AML-193 (cell line): Measurements from ENCODE around the gene FMR1.
A peak's percentile ranks its signal among the peaks of the same experiment; 100 is the strongest.

Experiments
- DNase-seq, 2 experiments: peaks; one replicate each; lab custom pipeline; 2025; lab: John Stamatoyannopoulos, UW

The FMR1 gene

GRCh38 chrX:147911192-147912022 is at the start of gene FMR1:
FMR1 (plus strand) TSS chrX:147911919; CDS start chrX:147912180, 261 bp downstream.
- peak; percentile 72 to 77 for DNase-seq

GRCh38 chrX:147875866-147876596 is 35.7 kb upstream of the FMR1 start:
- no peak for DNase-seq

GRCh38 chrX:147876849-147877646 is 34.7 kb upstream of the FMR1 start:
- DNase-seq: no peak

- no peak for DNase-seq
Measured at GRCh38 chrX:147877726-147878125, 34.0 kb upstream of the FMR1 start.

GRCh38 chrX:147884958-147885357 is 26.8 kb upstream of the FMR1 start:
- DNase-seq: peak; percentile 0 to 1

- no peak for DNase-seq
Measured at GRCh38 chrX:147890756-147891155, 21.0 kb upstream of the FMR1 start.

GRCh38 chrX:147891896-147892295 is 19.8 kb upstream of the FMR1 start:
- DNase-seq: no peak

GRCh38 chrX:147893741-147894140 is 18.0 kb upstream of the FMR1 start:
- no peak for DNase-seq

GRCh38 chrX:147894366-147894963 is 17.3 kb upstream of the FMR1 start:
- DNase-seq: no peak

GRCh38 chrX:147897117-147897516 is 14.6 kb upstream of the FMR1 start:
- DNase-seq: no peak

- no peak for DNase-seq
Measured at GRCh38 chrX:147898951-147899350, 12.8 kb upstream of the FMR1 start.

GRCh38 chrX:147899379-147900114 is 12.2 kb upstream of the FMR1 start:
- no peak for DNase-seq

GRCh38 chrX:147900349-147900748 is 11.4 kb upstream of the FMR1 start:
- DNase-seq: no peak

GRCh38 chrX:147901461-147902126 is 10.1 kb upstream of the FMR1 start:
- DNase-seq: no peak

GRCh38 chrX:147902270-147902669 is 9.4 kb upstream of the FMR1 start:
- no peak for DNase-seq

GRCh38 chrX:147908106-147908505 is 3.6 kb upstream of the FMR1 start:
- DNase-seq: no peak

GRCh38 chrX:147910607-147911006 is 1.1 kb upstream of the FMR1 start:
- no peak for DNase-seq

GRCh38 chrX:147912093-147912801 is 528 bp downstream of the FMR1 start:
- peak; percentile 3 to 25 for DNase-seq

- DNase-seq: no peak
Measured at GRCh38 chrX:147913570-147913969, 1.9 kb downstream of the FMR1 start.

- DNase-seq: no peak
Measured at GRCh38 chrX:147914591-147914990, 2.9 kb downstream of the FMR1 start.
